Neural cell (in vitro differentiated cells): ENCODE results near the gene ASRGL1. TPM values are rescaled to one million over a fixed set of nuclear protein-coding genes. Genes with fewer than 3 reads are reported as not detected.

ENCODE experiments used
- H2AFZ ChIP-seq: fragments of 200-600, 300-800 bp; sonication (generic), shearing (Covaris generic); 2 replicates; pipeline ENCODE4 v1.6.0; 2014; ENCODE audit warnings: low read depth, mild to moderate bottlenecking, antibody characterized with exemption, low read length, moderate library complexity
- H3F3A ChIP-seq: fragments of 200-600 bp; shearing (Covaris generic); 2 replicates; pipeline ENCODE4 v1.6.1; 2016; ENCODE audit warnings: mild to moderate bottlenecking, moderate library complexity, mixed read lengths, antibody characterized with exemption, low read length; ENCODE audit not compliant: insufficient read depth, poor library complexity, severe bottlenecking
- H3K27ac ChIP-seq: fragments of 200-600, 300-800 bp; sonication (generic), shearing (Covaris generic); 2 replicates; pipeline ENCODE4 v1.5.1; 2014; ENCODE audit warnings: mild to moderate bottlenecking, low read length, moderate library complexity
- H3K27me3 ChIP-seq: fragments of 300-800, 200-600 bp; sonication (generic), shearing (Covaris generic); 2 replicates; pipeline ENCODE4 v1.6.0; 2014; ENCODE audit warnings: mild to moderate bottlenecking, low read depth, low read length, moderate library complexity; ENCODE audit not compliant: insufficient read depth
- H3K36me3 ChIP-seq: fragments of 300-800, 200-600 bp; sonication (generic), shearing (Covaris generic); 2 replicates; pipeline ENCODE4 v1.5.1; 2014; ENCODE audit warnings: mild to moderate bottlenecking, antibody characterized with exemption, low read length, moderate library complexity; ENCODE audit not compliant: insufficient read depth
- H3K4me2 ChIP-seq: fragments of 300-800, 200-600 bp; sonication (generic), shearing (Covaris generic); 2 replicates; pipeline ENCODE4 v1.6.0; 2014; ENCODE audit warnings: mild to moderate bottlenecking, low read length
- H3K4me3 ChIP-seq: fragments of 300-800, 200-600 bp; sonication (generic), shearing (Covaris generic); 2 replicates; pipeline ENCODE4 v1.5.1; 2014; ENCODE audit warnings: mild to moderate bottlenecking, low read length, moderate library complexity
- H3K79me2 ChIP-seq: fragments of 200-600 bp; shearing (Covaris generic); replicated peaks from 2 replicates; pipeline ENCODE4 v1.6.0; 2014; ENCODE audit warnings: mild to moderate bottlenecking, low read length, moderate library complexity; ENCODE audit not compliant: insufficient read depth
- H3K9ac ChIP-seq: fragments of 300-800, 200-600 bp; sonication (generic), shearing (Covaris generic); 2 replicates; pipeline ENCODE4 v1.6.1; 2016; ENCODE audit warnings: mild to moderate bottlenecking, low read length, mixed read lengths
- H3K9me2 ChIP-seq: fragments of 200-600 bp; shearing (Covaris generic); 2 replicates; pipeline ENCODE4 v1.6.1; 2016; ENCODE audit warnings: mild to moderate bottlenecking, low read length, mixed read lengths; ENCODE audit not compliant: insufficient read depth
- H3K9me3 ChIP-seq: fragments of 200-600, 300-800 bp; sonication (generic), shearing (Covaris generic); 2 replicates; pipeline ENCODE4 v1.6.1; 2016; ENCODE audit warnings: mild to moderate bottlenecking, mixed run types, low read length, moderate library complexity, mixed read lengths
- H4K20me1 ChIP-seq: fragments of 200-600 bp; shearing (Covaris generic); 2 replicates; pipeline ENCODE4 v1.6.1; 2016; ENCODE audit warnings: mild to moderate bottlenecking, mixed run types; ENCODE audit not compliant: insufficient read depth
- CTCF ChIP-seq: fragments of 450-650 bp; IDR thresholded peaks from 2 replicates; pipeline ENCODE4 v1.5.1; 2014; ENCODE audit warnings: antibody characterized with exemption, mild to moderate bottlenecking, moderate library complexity; ENCODE audit not compliant: poor library complexity, severe bottlenecking
- EP300 ChIP-seq: fragments of 450-650 bp; conservative IDR thresholded peaks from 2 replicates; pipeline ENCODE4 v1.6.1; 2014; ENCODE audit warnings: antibody characterized with exemption, mild to moderate bottlenecking, moderate library complexity; ENCODE audit not compliant: poor library complexity, severe bottlenecking
- EZH2 ChIP-seq: fragments of 200-600, 300-800 bp; shearing (Covaris generic), sonication (generic); IDR thresholded peaks from 2 replicates; pipeline ENCODE4 v1.6.1; 2014; ENCODE audit warnings: antibody characterized with exemption, low read length, borderline replicate concordance, mild to moderate bottlenecking; ENCODE audit not compliant: insufficient read depth, poor library complexity, severe bottlenecking
- MXI1 ChIP-seq: fragments of 450-650 bp; conservative IDR thresholded peaks from 2 replicates; pipeline ENCODE4 v1.6.1; 2014; ENCODE audit warnings: antibody characterized with exemption, mild to moderate bottlenecking; ENCODE audit not compliant: poor library complexity, severe bottlenecking
- POLR2AphosphoS5 ChIP-seq: IDR thresholded peaks from 2 replicates; pipeline ENCODE4 v1.6.1; 2012
- RAD21 ChIP-seq: fragments of 450-650 bp; conservative IDR thresholded peaks from 2 replicates; pipeline ENCODE4 v1.6.1; 2014; ENCODE audit warnings: antibody characterized with exemption, mild to moderate bottlenecking, moderate library complexity
- REST ChIP-seq: IDR thresholded peaks from 2 replicates; pipeline ENCODE4 v1.6.1; 2012; ENCODE audit warnings: borderline replicate concordance
- SMC3 ChIP-seq: fragments of 450-650 bp; conservative IDR thresholded peaks from 2 replicates; pipeline ENCODE4 v1.6.1; 2014; ENCODE audit warnings: antibody characterized with exemption, mild to moderate bottlenecking, moderate library complexity; ENCODE audit not compliant: poor library complexity
- TAF1 ChIP-seq: IDR thresholded peaks from 2 replicates; pipeline ENCODE4 v1.6.1; 2012; ENCODE audit warnings: low read depth
- polyA plus RNA-seq: library from polyadenylated mRNA; depleted of rRNA; stranded (reverse); fragments of >200 nt; gene quantifications from 2 replicates; pipeline ENCODE4 v1.2.3, GENCODE V29; 2014

ASRGL1 gene
- polyA plus RNA-seq, 1 donor from 2014 or later, result 129 TPM

GRCh38 chr11:62298975-62299374 lies 38.3 kb upstream of the ASRGL1 start, which contains the start of gene SCGB1D4:
SCGB1D4 (minus strand) TSS chr11:62299075; CDS start chr11:62299010, 65 bp downstream.
- TF ChIP-seq REST, result no peak
- Histone ChIP-seq H3K4me2 (no peak within 1 kb of the TSS), H4K20me1 (no peaks in the 10 kb centered on the region), H3K36me3 (no peaks in the 10 kb centered on the region), H3K4me3 (no peak within 1 kb of the TSS), H3K9me3 (no peaks in the 10 kb centered on the region), H3K27me3 (no peaks in the 10 kb centered on the region), H2AFZ (no peak within 1 kb of the TSS), H3K9ac (no peak within 1 kb of the TSS), H3F3A (no peaks in the 10 kb centered on the region), H3K79me2 (no peaks in the 10 kb centered on the region), H3K9me2 (no peaks in the 10 kb centered on the region), H3K27ac (no peak within 1 kb of the TSS)

- no peaks in the 10 kb centered on the region for H4K20me1 ChIP-seq
- H3K36me3 ChIP-seq, result no peaks in the 10 kb centered on the region
- H2AFZ ChIP-seq, result no peak overlapping the region
- H3K27me3 ChIP-seq, result no peaks in the 10 kb centered on the region
- H3K9me2 ChIP-seq, result no peaks in the 10 kb centered on the region
- no peak for TF ChIP-seq CTCF
- TF ChIP-seq EP300, result no peak
- no peak for TF ChIP-seq MXI1
- TF ChIP-seq SMC3, result no peak
- no peak for TF ChIP-seq RAD21
- no peak for TF ChIP-seq POLR2AphosphoS5
- TF ChIP-seq TAF1, result no peak
- no peak for TF ChIP-seq EZH2
- TF ChIP-seq REST, result no peak
- no peaks in the 10 kb centered on the region for H3K9me3 ChIP-seq
- no peak overlapping the region for H3K9ac ChIP-seq
- H3K4me3 ChIP-seq, result no peak overlapping the region
- no peak overlapping the region for H3K27ac ChIP-seq
- H3F3A ChIP-seq, result no peaks in the 10 kb centered on the region
- no peaks in the 10 kb centered on the region for H3K79me2 ChIP-seq
- H3K4me2 ChIP-seq, result no peak overlapping the region
These were observed 31.0 kb upstream of the ASRGL1 start for GRCh38 chr11:62306227-62306626.
